Panc1 (cell line): ENCODE data around the gene CAV1. TPM values are rescaled to one million over a fixed set of nuclear protein-coding genes. Genes with fewer than 3 reads are reported as not detected.
A peak's percentile ranks its signal among the peaks of the same experiment; 100 is the strongest.

Experiments
- ATAC-seq: fragments of 200-7000 bp; cut with Tn5 transposase; 2 replicates; pipeline ENCODE4 v1.9.1; 2020; ENCODE audit warnings: mild to moderate bottlenecking, moderate library complexity
- BruUV-seq: library from RNA; stranded (reverse); fragments of 400-500 nt; replicated peaks from 2 replicates; lab custom pipeline; 2021; lab: Mats Ljungman, UMichigan
- CTCF ChIA-PET: fragments of 300-600 bp; sonication (Branson Sonifier 250); formaldehyde crosslinking; loops from one replicate; lab custom pipeline; 2022; ENCODE audit warnings: antibody characterized with exemption; lab: Charles Lee
- POLR2A ChIA-PET: fragments of 300-600 bp; sonication (Branson Sonifier 250); formaldehyde crosslinking; loops from one replicate; lab custom pipeline; 2022; ENCODE audit warnings: antibody characterized with exemption; lab: Charles Lee
- DNase-seq: peaks from one replicate; pipeline ENCODE4 v3.0.0-alpha.2; 2010; ENCODE audit warnings: low read depth, low spot score
- H3K27ac ChIP-seq: 2 replicates; pipeline ENCODE4 v1.5.1; 2011; ENCODE audit warnings: mild to moderate bottlenecking, low read length, inconsistent platforms
- H3K27me3 ChIP-seq: fragments of 200-500 bp; sonication (Bioruptor generic); 2 replicates; pipeline ENCODE4 v1.6.0; 2014; ENCODE audit warnings: low read length, inconsistent platforms; ENCODE audit not compliant: control insufficient read depth, insufficient read depth
- H3K36me3 ChIP-seq: fragments of 200-500 bp; sonication (Bioruptor generic); 2 replicates; pipeline ENCODE4 v1.5.1; 2014; ENCODE audit warnings: inconsistent platforms, mild to moderate bottlenecking, low read length, moderate library complexity; ENCODE audit not compliant: control insufficient read depth, insufficient read depth
- H3K4me1 ChIP-seq: 2 replicates; pipeline ENCODE4 v1.5.1; 2011; ENCODE audit warnings: inconsistent platforms, mild to moderate bottlenecking, low read length, moderate library complexity; ENCODE audit not compliant: control insufficient read depth, insufficient read depth
- H3K4me3 ChIP-seq, 2 experiments: 2 replicates each; pipeline ENCODE4 v1.5.1; 2011 to 2012; ENCODE audit warnings: low read depth in 2 of 2, low read length in 2 of 2, mild to moderate bottlenecking in 2 of 2, inconsistent platforms in 1 of 2, moderate library complexity in 1 of 2
- H3K9me3 ChIP-seq: fragments of 200-500 bp; sonication (Bioruptor generic); 2 replicates; pipeline ENCODE4 v1.5.1; 2014; ENCODE audit warnings: low read depth, mild to moderate bottlenecking, inconsistent platforms, low read length, moderate library complexity; ENCODE audit not compliant: control insufficient read depth, insufficient read depth
- CTCF ChIP-seq: fragments of 450-650 bp; IDR thresholded peaks from 2 replicates; pipeline ENCODE4 v1.5.1; 2017; ENCODE audit warnings: mild to moderate bottlenecking
- POLR2AphosphoS5 ChIP-seq: IDR thresholded peaks from 2 replicates; pipeline ENCODE4 v1.6.1; 2012; ENCODE audit warnings: mild to moderate bottlenecking, low read depth, low read length, moderate library complexity
- SIN3A ChIP-seq: IDR thresholded peaks from 2 replicates; pipeline ENCODE4 v1.6.1; 2012; ENCODE audit warnings: low read depth, mild to moderate bottlenecking, low read length, moderate library complexity, borderline replicate concordance; ENCODE audit not compliant: insufficient read depth
- TCF7L2 ChIP-seq: IDR thresholded peaks from 2 replicates; pipeline ENCODE4 v1.6.1; 2011; ENCODE audit warnings: mild to moderate bottlenecking, low read depth, low read length, inconsistent platforms
- in situ Hi-C: cut with HindIII; loops from 2 replicates; pipeline ENCODE4 v1.10.0; 2016; ENCODE audit warnings: low sequenced_read_pairs, low pct_unique_long_range_greater_than_20kb
- intact Hi-C: fragments of 100-400 bp; cut with micrococcal nuclease; formaldehyde crosslinking; loops from one replicate; pipeline ENCODE4 v1.10.0; 2022; ENCODE audit not compliant: unreplicated experiment
- total RNA-seq: library from RNA; stranded (reverse); gene quantifications from one replicate; pipeline ENCODE4 v1.2.1, GENCODE V29; 2021; ENCODE audit not compliant: unreplicated experiment
- TF ChIP-seq, protein P1 (sequence below), 2 experiments: IDR thresholded peaks; 2 replicates each; pipeline ENCODE4 v1.6.1; 2011 to 2012; ENCODE audit warnings: low read depth in 2 of 2, control low read depth in 1 of 2, low read length in 1 of 2, mild to moderate bottlenecking in 1 of 2, moderate library complexity in 1 of 2; ENCODE audit not compliant: insufficient read depth in 1 of 2

CAV1 gene
- total RNA-seq, 1 experiment from 2014 or later = 496 TPM

GRCh38 chr7:116510795-116511194 lies 14.0 kb upstream of the CAV1 start:
- POLR2A ChIA-PET = interaction anchor here (1.8 kb wide), 1 partner anchor 16 kb away, joined by 13 read pairs; no protein-coding TSS in a partner anchor
- H3K36me3 ChIP-seq = peaks cover 23% of the 10 kb centered on the region
- H3K4me3 ChIP-seq = no peak overlapping the region
- in situ Hi-C loops = no loop called here
- H3K4me1 ChIP-seq = peaks cover 75% of the 10 kb centered on the region
- TF ChIP-seq CTCF (no peak), POLR2AphosphoS5 (no peak), TCF7L2 (no peak), SIN3A (no peak)
- TF ChIP-seq, protein P1, sequence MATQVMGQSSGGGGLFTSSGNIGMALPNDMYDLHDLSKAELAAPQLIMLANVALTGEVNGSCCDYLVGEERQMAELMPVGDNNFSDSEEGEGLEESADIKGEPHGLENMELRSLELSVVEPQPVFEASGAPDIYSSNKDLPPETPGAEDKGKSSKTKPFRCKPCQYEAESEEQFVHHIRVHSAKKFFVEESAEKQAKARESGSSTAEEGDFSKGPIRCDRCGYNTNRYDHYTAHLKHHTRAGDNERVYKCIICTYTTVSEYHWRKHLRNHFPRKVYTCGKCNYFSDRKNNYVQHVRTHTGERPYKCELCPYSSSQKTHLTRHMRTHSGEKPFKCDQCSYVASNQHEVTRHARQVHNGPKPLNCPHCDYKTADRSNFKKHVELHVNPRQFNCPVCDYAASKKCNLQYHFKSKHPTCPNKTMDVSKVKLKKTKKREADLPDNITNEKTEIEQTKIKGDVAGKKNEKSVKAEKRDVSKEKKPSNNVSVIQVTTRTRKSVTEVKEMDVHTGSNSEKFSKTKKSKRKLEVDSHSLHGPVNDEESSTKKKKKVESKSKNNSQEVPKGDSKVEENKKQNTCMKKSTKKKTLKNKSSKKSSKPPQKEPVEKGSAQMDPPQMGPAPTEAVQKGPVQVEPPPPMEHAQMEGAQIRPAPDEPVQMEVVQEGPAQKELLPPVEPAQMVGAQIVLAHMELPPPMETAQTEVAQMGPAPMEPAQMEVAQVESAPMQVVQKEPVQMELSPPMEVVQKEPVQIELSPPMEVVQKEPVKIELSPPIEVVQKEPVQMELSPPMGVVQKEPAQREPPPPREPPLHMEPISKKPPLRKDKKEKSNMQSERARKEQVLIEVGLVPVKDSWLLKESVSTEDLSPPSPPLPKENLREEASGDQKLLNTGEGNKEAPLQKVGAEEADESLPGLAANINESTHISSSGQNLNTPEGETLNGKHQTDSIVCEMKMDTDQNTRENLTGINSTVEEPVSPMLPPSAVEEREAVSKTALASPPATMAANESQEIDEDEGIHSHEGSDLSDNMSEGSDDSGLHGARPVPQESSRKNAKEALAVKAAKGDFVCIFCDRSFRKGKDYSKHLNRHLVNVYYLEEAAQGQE (IDR thresholded peaks at IDR 0.05; ENCODE audit: insufficient read depth in 1 of 2, low read depth in 2 of 2, low read length in 1 of 2) = no peak
- H3K27me3 ChIP-seq = no peaks in the 10 kb centered on the region
- CTCF ChIA-PET = no interaction called here
- intact Hi-C loops = no loop called here
- H3K9me3 ChIP-seq = no peaks in the 10 kb centered on the region
- ATAC-seq = no peak
- H3K27ac ChIP-seq = peak overlapping the region; percentile 99
- BruUV-seq = no TSS peak
- no peak for DNase-seq

- intact Hi-C loops = no loop called here
- peaks cover 77% of the 10 kb centered on the region for H3K4me1 ChIP-seq
- CTCF ChIA-PET = interaction anchor here (1.0 kb wide), 1 partner anchor 14 kb away, joined by 4 read pairs; no protein-coding TSS in a partner anchor
- ATAC-seq = peak; percentile 75
- H3K27me3 ChIP-seq = no peaks in the 10 kb centered on the region
- peak overlapping the region; percentile 39 to 66 for H3K4me3 ChIP-seq
- peak; percentile 96 for DNase-seq
- in situ Hi-C loops = no loop called here
- POLR2A ChIA-PET = interaction anchor here (1.1 to 2.0 kb wide), 3 partner anchors 10 to 15 kb away, joined by 3 to 13 read pairs (median 9); no protein-coding TSS in a partner anchor
- peak overlapping the region; percentile 99 for H3K27ac ChIP-seq
- H3K36me3 ChIP-seq = peaks cover 13% of the 10 kb centered on the region
- H3K9me3 ChIP-seq = no peaks in the 10 kb centered on the region
- BruUV-seq = TSS peak; percentile 93
- TF ChIP-seq POLR2AphosphoS5 (peak; percentile 25; the same call in 1 of the 2 replicates), CTCF (no peak), TCF7L2 (no peak), SIN3A (no peak)
- TF ChIP-seq, protein P1 (IDR thresholded peaks at IDR 0.05; ENCODE audit: insufficient read depth in 1 of 2, low read depth in 2 of 2, low read length in 1 of 2) = 0 out of 4 replicates have a peak, but pooled peaks of 1 of the 2 experiments have one; percentile 30
These were observed 13.0 kb upstream of the CAV1 start for GRCh38 chr7:116511552-116512519.
